HG03558 (cell line): Measurements from ENCODE around the gene SDK1.
"Not testable (repeated sequence)": the region's sequence is repeated elsewhere in the genome, so short reads cannot be mapped to it uniquely, and the experiment has no call there.

ENCODE experiments used
- ATAC-seq: cut with Tn5 transposase; IDR thresholded peaks from one replicate; pipeline ENCODE4 v1.9.1; 2021; ENCODE audit warnings: moderate number of reproducible peaks; ENCODE audit not compliant: unreplicated experiment; ENCODE audit errors: extremely low read depth

Gene SDK1

GRCh38 chr7:3697472-3697871 is 396.4 kb downstream of the SDK1 start:
- no peak for ATAC-seq

GRCh38 chr7:3705258-3705657 is 404.2 kb downstream of the SDK1 start:
- no peak for ATAC-seq

GRCh38 chr7:3706091-3706490 is 405.0 kb downstream of the SDK1 start:
- ATAC-seq, result not testable (repeated sequence)

- ATAC-seq, result no peak
These were observed 409.1 kb downstream of the SDK1 start for GRCh38 chr7:3710122-3710521.

- ATAC-seq, result no peak
These were observed 409.5 kb downstream of the SDK1 start for GRCh38 chr7:3710531-3710930.

GRCh38 chr7:3712841-3713240 is 411.8 kb downstream of the SDK1 start:
- ATAC-seq, result no peak

- ATAC-seq, result no peak
These were observed 420.4 kb downstream of the SDK1 start for GRCh38 chr7:3721422-3721821.

- ATAC-seq, result no peak
These were observed 421.4 kb downstream of the SDK1 start for GRCh38 chr7:3722396-3722922.

GRCh38 chr7:3725155-3726059 is 424.4 kb downstream of the SDK1 start:
- no peak for ATAC-seq

- no peak for ATAC-seq
These were observed 429.2 kb downstream of the SDK1 start for GRCh38 chr7:3730276-3730675.

- no peak for ATAC-seq
These were observed 431.4 kb downstream of the SDK1 start for GRCh38 chr7:3732395-3733005.

GRCh38 chr7:3733541-3734140 is 432.6 kb downstream of the SDK1 start:
- ATAC-seq, result no peak

- no peak for ATAC-seq
These were observed 437.9 kb downstream of the SDK1 start for GRCh38 chr7:3738964-3739363.

- ATAC-seq, result no peak
These were observed 438.9 kb downstream of the SDK1 start for GRCh38 chr7:3739983-3740382.

GRCh38 chr7:3747467-3747866 is 446.4 kb downstream of the SDK1 start:
- no peak for ATAC-seq

GRCh38 chr7:3748389-3748788 is 447.3 kb downstream of the SDK1 start:
- ATAC-seq, result no peak

- ATAC-seq, result no peak
These were observed 452.8 kb downstream of the SDK1 start for GRCh38 chr7:3753868-3754267.

- no peak for ATAC-seq
These were observed 453.7 kb downstream of the SDK1 start for GRCh38 chr7:3754493-3755341.

- ATAC-seq, result not testable (repeated sequence)
These were observed 454.9 kb downstream of the SDK1 start for GRCh38 chr7:3755778-3756453.

- ATAC-seq, result no peak
These were observed 456.0 kb downstream of the SDK1 start for GRCh38 chr7:3757059-3757458.
